ENCODE data around the gene TBC1D22A. TPM values are rescaled to one million over a fixed set of nuclear protein-coding genes. Genes with fewer than 3 reads are reported as not detected.

Gene TBC1D22A
- total and polyA plus RNA-seq, 4 donors: 4.1 to 12.4 (median 8.4) TPM

- Histone ChIP-seq H3K27ac (ENCODE audit: low read depth in 1 of 2, low read length in 2 of 2) (no peak overlapping the region), H3K4me1 (ENCODE audit: control insufficient read depth in 4 of 4, insufficient read depth in 4 of 4, low read length in 3 of 4) (peaks cover 9 to 38% (median 32%) of the 10 kb centered on the region in 4 donors)
These were observed 38.6 kb upstream of the TBC1D22A start for GRCh38 chr22:46723882-46724281.

GRCh38 chr22:46725096-46725495, 37.4 kb upstream of the TBC1D22A start:
- no peak overlapping the region for H3K27ac ChIP-seq (ENCODE audit: low read depth in 1 of 2, low read length in 2 of 2)
- H3K27me3 ChIP-seq (ENCODE audit: control insufficient read depth in 4 of 4, insufficient read depth in 4 of 4, low read length in 3 of 4): no peaks in the 10 kb centered on the region
- no peak overlapping the region for H3K9ac ChIP-seq (ENCODE audit: low read depth in 1 of 2, low read length in 2 of 2)
- H3K36me3 ChIP-seq (ENCODE audit: control insufficient read depth in 4 of 4, insufficient read depth in 3 of 4, low read depth in 1 of 4, low read length in 3 of 4): peaks cover 0 to 11% (median 1%) of the 10 kb centered on the region in 4 donors
- TF ChIP-seq ZBTB33 (IDR thresholded peaks at IDR 0.05) (no peak), MAX (IDR thresholded peaks at IDR 0.05) (no peak), ATF3 (IDR thresholded peaks at IDR 0.05) (no peak), NR2F2 (IDR thresholded peaks at IDR 0.05) (no peak), HNF4G (IDR thresholded peaks at IDR 0.05) (no peak), TAF1 (conservative IDR thresholded peaks at IDR 0.05) (no peak), REST (IDR thresholded peaks at IDR 0.05) (no peak), GABPA (IDR thresholded peaks at IDR 0.05 in 1 of 2, conservative IDR thresholded peaks at IDR 0.05 in 1 of 2) (no peak), YY1 (IDR thresholded peaks at IDR 0.05) (no peak), RAD21 (IDR thresholded peaks at IDR 0.05) (no peak), FOXA2 (IDR thresholded peaks at IDR 0.05) (no peak), SP1 (IDR thresholded peaks at IDR 0.05) (no peak), HNF4A (conservative IDR thresholded peaks at IDR 0.05) (no peak), CTCF (IDR thresholded peaks at IDR 0.05; ENCODE audit: low read depth, low read length, missing input control) (no peak)
- H3K4me3 ChIP-seq (ENCODE audit: low read depth in 1 of 3, low read length in 3 of 3): no peak overlapping the region
- H3K9me3 ChIP-seq (ENCODE audit: control insufficient read depth in 4 of 4, low read length in 3 of 4): no peaks in the 10 kb centered on the region
- H3K4me1 ChIP-seq (ENCODE audit: control insufficient read depth in 4 of 4, insufficient read depth in 4 of 4, low read length in 3 of 4): peaks cover 9 to 41% (median 34%) of the 10 kb centered on the region in 4 donors
- no peak for DNase-seq (ENCODE audit: low spot score)
- WGBS: 92% methylated on average over 18 of the region's 18 CpGs

More at GRCh38 chr22:46723882-46724281, 38.6 kb upstream of the TBC1D22A start:
- H3K27me3 ChIP-seq (ENCODE audit: control insufficient read depth in 4 of 4, insufficient read depth in 4 of 4, low read length in 3 of 4): no peaks in the 10 kb centered on the region
- H3K36me3 ChIP-seq (ENCODE audit: control insufficient read depth in 4 of 4, insufficient read depth in 3 of 4, low read depth in 1 of 4, low read length in 3 of 4): peaks cover 4 to 21% (median 11%) of the 10 kb centered on the region in 4 donors
- H3K9ac ChIP-seq (ENCODE audit: low read depth in 1 of 2, low read length in 2 of 2): no peak overlapping the region
- TF ChIP-seq TAF1 (conservative IDR thresholded peaks at IDR 0.05): no peak
- no peak for TF ChIP-seq SP1 (IDR thresholded peaks at IDR 0.05)
- WGBS: 96% methylated on average over 9 of the region's 9 CpGs
- no peak overlapping the region for H3K4me3 ChIP-seq (ENCODE audit: low read depth in 1 of 3, low read length in 3 of 3)
- DNase-seq (ENCODE audit: low spot score): no peak
- no peaks in the 10 kb centered on the region for H3K9me3 ChIP-seq (ENCODE audit: control insufficient read depth in 4 of 4, low read length in 3 of 4)
